SK-N-SH treated with all-trans-retinoic acid at 6 μM for 48 hours (cell line): ENCODE data around the gene ST14.

Experiments
- ATAC-seq: fragments of 200-7000 bp; cut with Tn5 transposase; 3 replicates; pipeline ENCODE4 v1.9.1; 2020; ENCODE audit warnings: mild to moderate bottlenecking, moderate library complexity
- ARNTL ChIP-seq: fragments of 450-650 bp; formaldehyde crosslinking; IDR thresholded peaks from 2 replicates; pipeline ENCODE4 v1.5.0; 2020; ENCODE audit warnings: low read depth, mild to moderate bottlenecking, moderate library complexity, borderline replicate concordance
- BACH2 ChIP-seq: fragments of 250-450 bp; sonication (Bioruptor Pico); IDR thresholded peaks from 2 replicates; pipeline ENCODE4 v1.9.0; 2021; ENCODE audit warnings: mild to moderate bottlenecking, borderline replicate concordance
- CSDC2 ChIP-seq: fragments of 250-450 bp; sonication (Bioruptor Pico); IDR thresholded peaks from 2 replicates; pipeline ENCODE4 v1.5.0; 2020; ENCODE audit warnings: mild to moderate bottlenecking, moderate library complexity
- ESRRG ChIP-seq: fragments of 250-450 bp; sonication (Bioruptor Pico); IDR thresholded peaks from 2 replicates; pipeline ENCODE4 v1.6.1; 2021; ENCODE audit warnings: mild to moderate bottlenecking
- ISL1 ChIP-seq: fragments of 250-450 bp; sonication (Bioruptor Pico); IDR thresholded peaks from 2 replicates; pipeline ENCODE4 v2.1.2; 2022; ENCODE audit warnings: mild to moderate bottlenecking, moderate library complexity
- OSR1 ChIP-seq: fragments of 250-450 bp; sonication (Bioruptor Pico); IDR thresholded peaks from 2 replicates; pipeline ENCODE4 v1.8.0; 2022; ENCODE audit warnings: moderate library complexity, mild to moderate bottlenecking, inconsistent platforms
- PPARA ChIP-seq: fragments of 250-450 bp; sonication (Bioruptor Pico); IDR thresholded peaks from 2 replicates; pipeline ENCODE4 v1.5.0; 2020; ENCODE audit warnings: mild to moderate bottlenecking, borderline replicate concordance
- RARB ChIP-seq: fragments of 250-450 bp; sonication (Bioruptor Pico); IDR thresholded peaks from 2 replicates; pipeline ENCODE4 v1.8.0; 2021; ENCODE audit warnings: mild to moderate bottlenecking, moderate library complexity
- TCF4 ChIP-seq: fragments of 250-450 bp; sonication (Bioruptor Pico); IDR thresholded peaks from 2 replicates; pipeline ENCODE4 v1.8.0; 2021; ENCODE audit warnings: mild to moderate bottlenecking, moderate library complexity, borderline replicate concordance
- TOX ChIP-seq: fragments of 250-450 bp; sonication (Bioruptor Pico); IDR thresholded peaks from 2 replicates; pipeline ENCODE4 v1.8.0; 2021; ENCODE audit warnings: mild to moderate bottlenecking, moderate library complexity, borderline replicate concordance
- ZFP3 ChIP-seq: fragments of 250-450 bp; sonication (Bioruptor Pico); IDR thresholded peaks from 2 replicates; pipeline ENCODE4 v1.5.0; 2020; ENCODE audit warnings: mild to moderate bottlenecking, moderate library complexity
- ZFP30 ChIP-seq: fragments of 450-650 bp; formaldehyde crosslinking; IDR thresholded peaks from 2 replicates; pipeline ENCODE4 v1.5.0; 2022; ENCODE audit warnings: mild to moderate bottlenecking, moderate library complexity
- ZNF565 ChIP-seq: fragments of 450-650 bp; formaldehyde crosslinking; conservative IDR thresholded peaks from 2 replicates; pipeline ENCODE4 v1.5.0; 2020; ENCODE audit warnings: low read depth, mild to moderate bottlenecking, moderate library complexity
- ZNF70 ChIP-seq: fragments of 450-650 bp; formaldehyde crosslinking; IDR thresholded peaks from 2 replicates; pipeline ENCODE4 v1.5.0; 2020; ENCODE audit warnings: mild to moderate bottlenecking, moderate library complexity
- ZNF8 ChIP-seq: fragments of 450-650 bp; formaldehyde crosslinking; IDR thresholded peaks from 2 replicates; pipeline ENCODE4 v1.5.0; 2020; ENCODE audit warnings: mild to moderate bottlenecking, moderate library complexity
- TF ChIP-seq, protein P1 (sequence below): fragments of 250-450 bp; sonication (Bioruptor Pico); IDR thresholded peaks from 2 replicates; pipeline ENCODE4 v1.5.1; 2020; ENCODE audit warnings: low read depth, mild to moderate bottlenecking, moderate library complexity
- TF ChIP-seq, protein P2 (sequence below): fragments of 250-450 bp; sonication (Bioruptor Pico); IDR thresholded peaks from 2 replicates; pipeline ENCODE4 v1.5.0; 2020; ENCODE audit warnings: mild to moderate bottlenecking, moderate library complexity
- TF ChIP-seq, protein P3 (sequence below): fragments of 250-450 bp; sonication (Bioruptor Pico); IDR thresholded peaks from 2 replicates; pipeline ENCODE4 v1.5.1; 2021; ENCODE audit warnings: mild to moderate bottlenecking, moderate library complexity
- TF ChIP-seq, protein P4 (sequence below): fragments of 250-450 bp; sonication (Bioruptor Pico); IDR thresholded peaks from 2 replicates; pipeline ENCODE4 v1.8.0; 2021; ENCODE audit warnings: low read depth, mild to moderate bottlenecking, moderate library complexity, borderline replicate concordance

The ST14 gene

DNA sequence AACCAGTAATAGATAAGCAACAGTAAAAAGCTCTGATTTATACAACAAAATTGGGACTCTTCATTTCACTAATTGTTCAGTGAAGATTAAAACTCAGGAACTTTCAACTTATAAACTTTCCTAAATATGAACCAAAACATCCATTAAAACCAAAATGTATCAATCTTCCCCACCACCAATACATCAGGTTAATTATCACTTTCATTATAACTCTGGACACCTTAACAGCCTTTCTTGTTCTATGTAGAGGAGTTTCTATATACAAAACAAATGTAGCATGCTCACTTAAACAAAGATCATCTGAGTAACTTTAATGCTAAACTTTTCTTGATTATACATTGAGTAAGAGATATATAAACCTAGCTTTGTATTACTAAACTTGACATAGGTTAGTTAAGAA lies 74.7 kb downstream of the ST14 start:
- no peak for ATAC-seq

GRCh38 chr11:130237282-130238006 lies 77.9 kb downstream of the ST14 start:
- TF ChIP-seq, protein P1, sequence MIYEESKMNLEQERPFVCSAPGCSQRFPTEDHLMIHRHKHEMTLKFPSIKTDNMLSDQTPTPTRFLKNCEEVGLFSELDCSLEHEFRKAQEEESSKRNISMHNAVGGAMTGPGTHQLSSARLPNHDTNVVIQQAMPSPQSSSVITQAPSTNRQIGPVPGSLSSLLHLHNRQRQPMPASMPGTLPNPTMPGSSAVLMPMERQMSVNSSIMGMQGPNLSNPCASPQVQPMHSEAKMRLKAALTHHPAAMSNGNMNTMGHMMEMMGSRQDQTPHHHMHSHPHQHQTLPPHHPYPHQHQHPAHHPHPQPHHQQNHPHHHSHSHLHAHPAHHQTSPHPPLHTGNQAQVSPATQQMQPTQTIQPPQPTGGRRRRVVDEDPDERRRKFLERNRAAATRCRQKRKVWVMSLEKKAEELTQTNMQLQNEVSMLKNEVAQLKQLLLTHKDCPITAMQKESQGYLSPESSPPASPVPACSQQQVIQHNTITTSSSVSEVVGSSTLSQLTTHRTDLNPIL (CRISPR knock-in tag): no peak
- TF ChIP-seq ZFP30 (no peak), ZNF70 (CRISPR knock-in tag) (no peak), TOX (no peak), ARNTL (CRISPR knock-in tag) (no peak), ZNF8 (CRISPR knock-in tag) (no peak), ESRRG (CRISPR knock-in tag) (no peak), TCF4 (CRISPR knock-in tag) (no peak), PPARA (CRISPR knock-in tag) (no peak), ISL1 (CRISPR knock-in tag) (no peak), ZFP3 (CRISPR knock-in tag) (no peak), CSDC2 (CRISPR knock-in tag) (no peak), RARB (no peak)
- no peak for ATAC-seq

More for the DNA sequence above, 74.7 kb downstream of the ST14 start:
- TF ChIP-seq OSR1 (CRISPR knock-in tag): no peak
- TF ChIP-seq, protein P2, sequence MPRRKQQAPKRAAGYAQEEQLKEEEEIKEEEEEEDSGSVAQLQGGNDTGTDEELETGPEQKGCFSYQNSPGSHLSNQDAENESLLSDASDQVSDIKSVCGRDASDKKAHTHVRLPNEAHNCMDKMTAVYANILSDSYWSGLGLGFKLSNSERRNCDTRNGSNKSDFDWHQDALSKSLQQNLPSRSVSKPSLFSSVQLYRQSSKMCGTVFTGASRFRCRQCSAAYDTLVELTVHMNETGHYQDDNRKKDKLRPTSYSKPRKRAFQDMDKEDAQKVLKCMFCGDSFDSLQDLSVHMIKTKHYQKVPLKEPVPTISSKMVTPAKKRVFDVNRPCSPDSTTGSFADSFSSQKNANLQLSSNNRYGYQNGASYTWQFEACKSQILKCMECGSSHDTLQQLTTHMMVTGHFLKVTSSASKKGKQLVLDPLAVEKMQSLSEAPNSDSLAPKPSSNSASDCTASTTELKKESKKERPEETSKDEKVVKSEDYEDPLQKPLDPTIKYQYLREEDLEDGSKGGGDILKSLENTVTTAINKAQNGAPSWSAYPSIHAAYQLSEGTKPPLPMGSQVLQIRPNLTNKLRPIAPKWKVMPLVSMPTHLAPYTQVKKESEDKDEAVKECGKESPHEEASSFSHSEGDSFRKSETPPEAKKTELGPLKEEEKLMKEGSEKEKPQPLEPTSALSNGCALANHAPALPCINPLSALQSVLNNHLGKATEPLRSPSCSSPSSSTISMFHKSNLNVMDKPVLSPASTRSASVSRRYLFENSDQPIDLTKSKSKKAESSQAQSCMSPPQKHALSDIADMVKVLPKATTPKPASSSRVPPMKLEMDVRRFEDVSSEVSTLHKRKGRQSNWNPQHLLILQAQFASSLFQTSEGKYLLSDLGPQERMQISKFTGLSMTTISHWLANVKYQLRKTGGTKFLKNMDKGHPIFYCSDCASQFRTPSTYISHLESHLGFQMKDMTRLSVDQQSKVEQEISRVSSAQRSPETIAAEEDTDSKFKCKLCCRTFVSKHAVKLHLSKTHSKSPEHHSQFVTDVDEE (CRISPR knock-in tag): no peak
- no peak for TF ChIP-seq ESRRG (CRISPR knock-in tag)
- TF ChIP-seq PPARA (CRISPR knock-in tag): no peak
- TF ChIP-seq, protein P3, sequence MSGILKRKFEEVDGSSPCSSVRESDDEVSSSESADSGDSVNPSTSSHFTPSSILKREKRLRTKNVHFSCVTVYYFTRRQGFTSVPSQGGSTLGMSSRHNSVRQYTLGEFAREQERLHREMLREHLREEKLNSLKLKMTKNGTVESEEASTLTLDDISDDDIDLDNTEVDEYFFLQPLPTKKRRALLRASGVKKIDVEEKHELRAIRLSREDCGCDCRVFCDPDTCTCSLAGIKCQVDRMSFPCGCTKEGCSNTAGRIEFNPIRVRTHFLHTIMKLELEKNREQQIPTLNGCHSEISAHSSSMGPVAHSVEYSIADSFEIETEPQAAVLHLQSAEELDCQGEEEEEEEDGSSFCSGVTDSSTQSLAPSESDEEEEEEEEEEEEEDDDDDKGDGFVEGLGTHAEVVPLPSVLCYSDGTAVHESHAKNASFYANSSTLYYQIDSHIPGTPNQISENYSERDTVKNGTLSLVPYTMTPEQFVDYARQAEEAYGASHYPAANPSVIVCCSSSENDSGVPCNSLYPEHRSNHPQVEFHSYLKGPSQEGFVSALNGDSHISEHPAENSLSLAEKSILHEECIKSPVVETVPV (CRISPR knock-in tag): no peak
- no peak for TF ChIP-seq ZNF565 (CRISPR knock-in tag)
- TF ChIP-seq, all 23 proteins: peak for 0

DNA sequence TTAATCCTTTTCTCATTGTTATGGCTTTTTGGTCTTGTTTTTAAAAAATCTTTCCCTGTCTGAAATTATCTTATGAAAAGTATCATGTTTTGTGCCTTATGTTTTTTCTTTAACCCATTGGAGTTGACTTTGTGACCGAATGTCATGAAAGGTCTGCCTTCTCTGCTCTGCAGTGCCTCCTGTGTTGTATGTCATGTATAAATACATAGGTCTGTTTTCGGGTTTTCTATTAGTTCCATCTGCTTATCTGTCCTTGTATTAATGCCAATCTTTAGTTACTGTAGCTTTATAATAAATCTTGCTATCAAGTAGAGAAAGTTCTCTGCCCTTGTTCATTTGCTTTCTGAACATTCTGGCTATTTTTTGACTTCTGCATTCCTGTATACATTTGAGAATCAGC lies 82.1 kb downstream of the ST14 start:
- ATAC-seq: no peak
- TF ChIP-seq ZFP30: no peak

GRCh38 chr11:130243816-130244215 lies 84.2 kb downstream of the ST14 start:
- ATAC-seq: no peak
- TF ChIP-seq ZNF70 (CRISPR knock-in tag) (no peak), BACH2 (CRISPR knock-in tag) (no peak)
- TF ChIP-seq, protein P4, sequence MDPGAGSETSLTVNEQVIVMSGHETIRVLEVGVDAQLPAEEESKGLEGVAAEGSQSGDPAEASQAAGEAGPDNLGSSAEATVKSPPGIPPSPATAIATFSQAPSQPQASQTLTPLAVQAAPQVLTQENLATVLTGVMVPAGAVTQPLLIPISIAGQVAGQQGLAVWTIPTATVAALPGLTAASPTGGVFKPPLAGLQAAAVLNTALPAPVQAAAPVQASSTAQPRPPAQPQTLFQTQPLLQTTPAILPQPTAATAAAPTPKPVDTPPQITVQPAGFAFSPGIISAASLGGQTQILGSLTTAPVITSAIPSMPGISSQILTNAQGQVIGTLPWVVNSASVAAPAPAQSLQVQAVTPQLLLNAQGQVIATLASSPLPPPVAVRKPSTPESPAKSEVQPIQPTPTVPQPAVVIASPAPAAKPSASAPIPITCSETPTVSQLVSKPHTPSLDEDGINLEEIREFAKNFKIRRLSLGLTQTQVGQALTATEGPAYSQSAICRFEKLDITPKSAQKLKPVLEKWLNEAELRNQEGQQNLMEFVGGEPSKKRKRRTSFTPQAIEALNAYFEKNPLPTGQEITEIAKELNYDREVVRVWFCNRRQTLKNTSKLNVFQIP (CRISPR knock-in tag): no peak

GRCh38 chr11:130244848-130245247 lies 85.3 kb downstream of the ST14 start:
- no peak for ATAC-seq
- TF ChIP-seq, protein P2 (CRISPR knock-in tag): no peak
- TF ChIP-seq TCF4 (CRISPR knock-in tag) (no peak), OSR1 (CRISPR knock-in tag) (no peak), PPARA (CRISPR knock-in tag) (no peak), ESRRG (CRISPR knock-in tag) (no peak)
- TF ChIP-seq, protein P4 (CRISPR knock-in tag): no peak
- TF ChIP-seq, protein P1 (CRISPR knock-in tag): no peak
